HEK293T (cell line): ENCODE measurements around the gene HMGB2.

Source experiments
- ARNT ChIP-seq: fragments of 450-650 bp; IDR thresholded peaks from 2 replicates; pipeline ENCODE4 v1.6.1; 2017; ENCODE audit warnings: mild to moderate bottlenecking
- BHLHE40 ChIP-seq: fragments of 450-650 bp; IDR thresholded peaks from 2 replicates; pipeline ENCODE4 v1.6.1; 2016; ENCODE audit warnings: mild to moderate bottlenecking, moderate library complexity, borderline replicate concordance
- ELF4 ChIP-seq: fragments of 450-650 bp; IDR thresholded peaks from 2 replicates; pipeline ENCODE4 v1.6.1; 2017; ENCODE audit warnings: antibody characterized with exemption
- SP1 ChIP-seq: fragments of 450-650 bp; IDR thresholded peaks from 2 replicates; pipeline ENCODE4 v1.6.1; 2017

GRCh38 chr4:173293663-173294062 lies 40.5 kb downstream of the HMGB2 start:
- no peak for TF ChIP-seq ELF4
- TF ChIP-seq BHLHE40: no peak
- no peak for TF ChIP-seq ARNT
- TF ChIP-seq SP1: no peak
